Inflammatory macrophage (primary cell): Measurements from ENCODE around the gene PLEKHA5.
A peak's percentile ranks its signal among the peaks of the same experiment; 100 is the strongest.
"Not testable (repeated sequence)": the region's sequence is repeated elsewhere in the genome, so short reads cannot be mapped to it uniquely, and the experiment has no call there.

Experiments
- DNase-seq, 2 donors: peaks; one replicate each; pipeline ENCODE4 v3.0.0-alpha.2; 2020 to 2022

PLEKHA5 gene

DNA sequence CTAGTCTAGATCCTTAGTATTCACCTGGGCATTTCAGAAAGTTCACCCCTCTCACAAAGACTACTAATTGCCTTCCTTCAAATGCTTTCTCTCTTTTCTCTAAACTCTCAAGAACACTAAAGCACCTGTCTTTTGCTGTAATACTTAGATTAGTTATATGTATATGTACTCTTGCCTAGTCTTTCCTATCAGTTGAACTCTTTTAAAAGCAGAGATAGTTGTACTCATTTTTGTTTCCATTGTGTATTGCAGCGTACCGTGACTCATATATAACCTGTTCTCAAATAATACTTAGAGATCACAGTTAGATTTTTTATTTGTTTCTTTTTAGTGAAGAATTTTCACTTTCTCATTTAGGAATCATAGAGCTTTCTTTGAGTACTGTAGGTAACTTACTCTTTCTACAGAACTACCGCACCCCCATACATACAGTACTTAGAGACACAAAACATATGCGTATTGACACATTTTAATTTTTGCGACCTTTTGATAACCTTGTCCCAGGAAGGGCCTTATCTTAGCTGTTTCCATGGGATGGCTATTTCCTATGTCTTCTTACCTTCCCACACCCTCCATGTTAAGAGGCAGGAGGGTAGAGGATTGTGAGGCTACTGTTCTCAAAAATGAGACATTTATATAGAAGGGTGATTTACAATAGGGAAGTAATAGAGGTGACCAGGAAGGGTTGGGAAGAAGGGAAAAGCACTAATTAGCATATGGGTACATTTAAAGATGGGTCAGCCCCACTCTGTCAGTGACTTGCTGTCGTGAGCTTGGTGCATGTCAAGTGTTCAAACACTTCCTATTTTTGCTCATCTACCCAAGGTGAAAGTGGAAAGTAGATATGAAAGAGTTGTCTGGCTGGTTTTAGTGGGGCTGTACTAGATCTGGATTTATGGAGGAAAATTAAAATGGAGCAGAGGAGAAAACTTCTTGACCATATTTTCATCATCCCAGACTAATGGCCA lies 74.3 kb downstream of the PLEKHA5 start:
- no peak for DNase-seq

DNA sequence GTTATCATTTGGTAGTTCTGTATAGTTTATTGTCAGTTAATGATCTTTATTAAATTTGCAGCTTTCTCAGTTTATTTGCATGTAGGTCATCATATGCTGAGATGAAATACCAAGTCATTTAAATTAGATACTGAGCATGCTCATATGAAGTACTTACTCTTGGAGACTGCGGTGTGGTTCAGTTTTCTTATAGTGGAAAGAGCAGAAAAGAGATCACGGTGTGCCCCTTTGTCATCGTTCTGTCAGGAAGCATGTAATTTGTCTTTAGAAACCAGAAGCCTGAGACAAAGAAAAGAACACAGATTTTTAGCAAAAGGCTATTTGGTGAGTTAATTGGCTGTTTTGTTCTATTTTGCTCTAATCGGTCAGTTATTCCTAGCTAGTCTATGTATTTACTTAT lies 75.6 kb downstream of the PLEKHA5 start:
- no peak for DNase-seq

DNA sequence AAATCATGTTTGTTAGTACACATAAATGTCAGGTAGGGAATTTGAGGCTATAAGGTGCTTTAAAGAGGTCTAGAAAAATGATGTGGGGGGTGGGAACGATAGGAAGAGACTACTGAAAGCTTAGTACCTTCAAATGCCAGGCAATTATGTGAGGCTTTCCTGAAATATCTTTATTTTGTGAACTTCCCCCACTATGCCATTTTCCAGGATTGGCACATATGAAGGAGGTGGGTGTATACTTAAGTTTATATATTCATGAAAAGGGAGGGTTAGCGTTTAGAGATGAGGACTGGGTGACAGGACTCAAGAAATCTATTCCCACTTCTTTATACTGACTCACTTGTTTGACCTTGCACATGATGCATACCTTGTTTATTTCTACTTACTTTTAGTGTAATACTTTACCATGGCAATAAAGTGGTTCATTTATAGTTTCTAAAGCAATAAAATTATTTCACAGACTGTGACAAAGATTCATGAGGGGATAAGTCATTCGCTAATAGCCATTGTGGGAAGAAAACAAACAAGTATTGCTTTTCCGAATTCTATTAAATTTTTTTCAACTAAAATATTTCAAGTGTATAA lies 77.1 kb downstream of the PLEKHA5 start:
- no peak for DNase-seq

DNA sequence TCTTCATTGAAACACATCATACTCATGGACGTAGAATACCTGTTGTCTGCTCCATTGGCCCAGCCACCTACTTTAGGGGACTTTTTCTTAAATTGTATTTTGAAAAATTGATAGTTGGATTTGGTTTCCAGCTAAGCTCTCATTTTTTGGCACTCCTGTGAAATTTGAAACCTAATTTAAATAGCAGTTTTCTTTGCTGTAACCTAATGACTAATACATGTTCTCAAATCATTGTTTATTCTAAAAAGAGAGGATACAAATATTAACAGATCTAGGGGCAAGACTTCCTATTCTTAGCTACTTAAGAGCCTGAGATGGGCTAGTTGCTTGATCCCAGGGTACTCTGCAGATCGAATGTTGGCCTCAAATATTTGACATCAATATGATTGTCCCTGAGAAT lies 78.9 kb downstream of the PLEKHA5 start:
- no peak for DNase-seq

DNA sequence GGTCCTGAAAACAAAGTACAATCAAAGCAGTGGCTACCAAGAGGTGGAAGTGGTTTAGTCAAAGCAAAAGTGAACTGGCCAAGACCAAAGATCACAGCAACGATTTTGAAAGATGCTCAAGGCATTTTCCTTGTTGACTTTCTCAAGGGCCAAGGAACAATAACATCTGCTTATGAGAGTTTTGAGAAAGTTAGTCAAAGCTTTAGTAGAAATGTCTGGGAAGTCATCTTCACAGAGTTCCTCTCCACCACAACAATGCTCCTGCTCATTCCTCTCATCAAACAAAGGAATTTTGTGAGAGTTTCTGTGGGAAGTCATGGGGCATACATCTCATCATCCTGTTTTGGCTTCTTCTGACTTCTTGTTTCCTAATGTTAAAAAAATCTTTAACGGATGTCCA lies 80.1 kb downstream of the PLEKHA5 start:
- DNase-seq = no peak

DNA sequence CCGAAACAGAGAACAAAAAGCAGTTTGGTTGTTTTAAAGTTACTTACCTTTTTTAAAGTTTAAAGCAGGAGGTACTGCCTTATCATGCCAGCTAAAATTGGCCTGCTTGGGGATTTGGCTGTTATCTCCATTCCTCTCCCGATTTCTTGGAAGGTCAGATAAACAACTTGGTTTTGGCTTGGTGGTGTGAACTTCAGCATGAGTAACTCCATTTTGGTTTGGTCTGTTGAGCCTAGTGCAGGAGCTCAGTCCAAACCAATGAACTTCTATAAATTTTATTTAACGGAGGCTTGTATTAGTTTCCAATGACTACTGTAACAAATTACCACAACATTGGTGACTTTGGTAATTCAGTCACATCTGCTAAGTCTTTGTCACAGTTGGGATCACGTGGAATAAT lies 82.3 kb downstream of the PLEKHA5 start:
- DNase-seq = no peak

DNA sequence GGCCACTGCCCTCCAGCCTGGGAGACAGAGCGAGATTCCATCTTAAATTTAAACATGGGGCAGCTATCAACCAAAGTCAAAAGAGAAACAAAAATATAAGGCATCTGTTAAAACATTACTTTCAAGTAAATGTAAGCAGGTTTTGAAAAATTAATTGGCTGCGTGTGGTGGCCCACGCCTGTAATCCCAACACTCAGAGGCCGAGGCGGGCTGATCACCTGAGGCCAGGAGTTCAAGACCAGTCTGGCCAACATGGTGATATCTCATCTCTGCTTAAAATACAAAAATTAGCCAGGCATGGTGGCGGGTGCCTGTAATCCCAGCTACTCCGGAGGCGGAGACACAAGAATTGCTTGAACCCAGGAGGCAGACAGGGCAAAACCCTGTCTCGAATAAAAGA lies 82.7 kb downstream of the PLEKHA5 start:
- DNase-seq = no peak

DNA sequence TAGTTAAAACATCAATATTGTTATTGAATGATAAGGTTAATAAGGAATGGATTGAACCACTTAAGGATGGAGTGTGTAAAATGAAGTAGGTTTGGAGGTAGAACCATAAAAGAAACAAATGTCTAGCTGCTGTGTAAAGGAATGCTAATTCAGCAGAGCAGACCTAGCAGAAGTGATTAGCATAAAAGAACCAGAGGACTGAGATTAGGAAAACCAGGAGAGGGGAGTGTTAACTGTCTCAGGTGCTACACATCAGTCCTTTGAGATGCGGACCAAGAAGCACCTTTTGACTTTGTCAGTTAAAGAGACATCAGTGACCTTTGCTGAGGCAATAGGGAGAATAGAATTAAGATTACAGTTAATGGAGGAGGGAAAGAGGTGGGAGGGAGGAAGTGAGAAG lies 84.5 kb downstream of the PLEKHA5 start:
- no peak for DNase-seq

DNA sequence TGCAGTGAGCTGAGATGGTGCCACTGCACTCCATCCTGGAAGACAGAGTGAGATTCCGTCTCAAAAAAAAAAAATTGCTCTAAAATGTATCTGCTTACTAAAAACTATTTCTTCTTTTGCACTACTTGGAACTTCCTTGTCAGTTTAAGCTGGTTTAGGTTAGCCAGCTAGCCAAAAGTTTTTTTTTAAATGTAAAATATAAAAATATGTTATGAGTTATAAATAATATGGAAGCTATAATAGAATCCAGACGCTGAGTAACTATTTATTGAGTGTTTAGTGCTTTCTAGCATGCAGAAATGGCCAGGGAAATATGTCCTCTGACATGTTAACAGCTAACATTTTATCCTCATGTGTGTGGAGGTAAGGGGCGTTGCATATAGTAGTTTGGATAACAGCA lies 85.6 kb downstream of the PLEKHA5 start:
- DNase-seq = no peak

DNA sequence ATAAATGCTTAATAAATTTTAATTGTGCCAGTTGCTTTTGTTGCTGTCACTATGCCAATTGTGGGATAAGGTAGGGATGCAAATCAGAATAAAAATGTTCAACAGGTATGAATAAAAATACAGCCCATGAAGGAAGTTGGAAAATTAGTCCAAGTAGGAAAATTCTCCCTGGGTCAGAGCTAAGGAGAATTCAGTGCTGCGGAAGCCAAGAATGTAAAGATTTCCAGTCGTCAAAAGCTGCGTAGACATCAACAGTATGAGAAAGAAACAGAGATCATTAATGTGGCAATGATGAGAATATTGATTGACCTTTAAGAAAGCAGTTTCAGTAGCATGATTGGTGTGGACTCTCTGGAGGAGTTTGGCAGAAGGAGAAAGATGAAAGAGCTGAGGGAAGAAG lies 87.9 kb downstream of the PLEKHA5 start:
- no peak for DNase-seq

DNA sequence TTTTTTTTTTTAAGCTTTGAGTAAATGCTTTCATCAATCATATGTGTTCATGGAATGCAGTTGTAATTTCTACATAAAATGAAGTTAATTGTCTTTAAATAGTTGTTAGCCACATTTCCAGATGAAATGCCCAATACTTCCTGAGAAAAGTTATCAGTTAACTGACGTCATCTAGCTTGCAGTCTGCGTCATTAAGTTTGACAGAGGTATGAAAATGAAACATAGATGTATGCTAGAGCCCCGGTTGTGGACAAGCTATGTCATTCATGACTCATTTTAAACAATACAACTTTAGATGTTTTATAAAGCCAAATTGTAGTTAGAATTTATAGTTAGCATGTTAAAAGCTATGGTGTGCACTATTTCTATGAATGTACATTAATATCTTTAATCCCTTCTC lies 90.7 kb downstream of the PLEKHA5 start:
- no peak for DNase-seq

DNA sequence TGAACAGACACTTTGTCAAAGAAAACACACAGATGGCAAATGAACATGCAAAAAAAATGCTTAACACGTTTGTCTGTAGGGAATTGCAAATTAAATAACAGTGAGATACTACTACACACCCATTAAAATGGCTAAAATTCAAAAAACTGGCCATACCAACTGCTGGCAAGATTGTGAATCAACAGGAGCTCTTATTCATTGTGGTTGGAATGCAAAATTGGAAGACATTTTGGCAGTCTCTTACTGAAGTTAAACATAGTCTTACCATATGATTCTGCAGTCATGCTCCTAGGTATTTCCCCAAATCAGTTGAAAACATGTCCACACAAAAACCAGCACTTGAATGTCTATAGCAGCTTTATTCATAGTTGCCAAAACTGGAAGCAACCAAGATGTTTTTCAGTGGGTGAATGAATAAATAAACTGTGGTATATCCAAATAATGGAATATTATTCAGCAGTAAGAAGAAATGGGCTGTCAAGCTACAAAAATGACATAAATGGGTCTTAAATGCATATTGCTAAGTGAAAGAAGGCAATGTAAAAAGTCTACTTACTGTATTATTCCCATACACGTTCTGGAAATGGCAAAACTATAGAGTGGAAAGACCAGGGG lies 91.4 kb downstream of the PLEKHA5 start:
- DNase-seq = no peak

DNA sequence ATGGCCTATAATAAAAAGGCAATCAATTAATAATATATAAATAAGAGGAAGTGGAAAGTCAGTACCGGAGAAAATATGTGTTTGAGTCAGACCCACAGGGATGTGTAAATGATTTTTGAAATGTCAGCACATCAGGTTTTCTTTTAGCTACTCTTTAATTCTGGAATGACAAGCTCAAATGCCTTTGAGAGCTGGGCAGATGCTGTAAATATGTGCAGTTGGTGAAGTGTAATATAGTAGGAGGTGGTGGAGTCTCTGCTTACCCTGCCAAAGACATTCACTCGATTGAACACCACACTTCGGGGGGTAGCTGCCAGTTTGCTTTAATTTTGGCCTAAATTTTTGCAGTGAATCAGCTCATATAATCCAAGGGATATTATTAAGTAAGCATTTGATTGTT lies 93.0 kb downstream of the PLEKHA5 start:
- no peak for DNase-seq

DNA sequence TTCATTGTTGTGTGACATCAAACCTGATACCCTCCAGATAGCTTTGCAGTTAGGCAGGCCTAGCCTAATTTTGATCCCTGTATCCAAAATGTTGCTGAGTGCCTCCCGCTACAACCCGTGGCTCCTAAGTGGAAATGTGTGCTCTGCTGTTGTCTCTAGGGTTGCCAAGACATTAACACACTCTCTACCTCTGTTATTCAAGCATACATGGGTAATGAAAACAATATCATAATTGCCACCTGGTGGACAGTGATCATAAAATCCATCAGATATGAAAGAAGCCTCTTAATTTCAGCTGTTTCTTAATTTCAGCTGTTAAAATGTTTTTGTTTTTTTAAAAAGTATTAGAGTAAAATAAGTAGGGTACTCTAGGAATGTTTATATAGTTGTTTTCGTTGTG lies 93.5 kb downstream of the PLEKHA5 start:
- peak in 1 of 2 donors; percentile 10 for DNase-seq

DNA sequence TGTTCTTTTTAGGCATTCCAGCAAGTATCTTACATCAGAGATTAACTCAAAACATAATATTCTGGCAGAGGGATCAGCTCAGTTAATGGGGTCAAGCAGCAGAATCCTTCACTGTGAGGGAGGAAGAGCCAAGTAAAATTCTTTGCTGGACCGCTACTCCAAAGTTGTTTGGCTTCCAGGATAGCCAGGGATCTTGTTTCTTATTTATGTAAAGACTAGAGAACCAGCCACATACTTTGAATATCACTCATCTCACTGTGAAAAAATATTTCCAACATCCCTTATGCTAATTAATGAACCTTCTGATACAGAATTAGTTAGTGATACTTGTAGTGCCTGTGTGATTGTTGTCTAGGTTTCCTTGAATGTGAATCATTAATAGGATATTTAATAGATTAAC lies 94.2 kb downstream of the PLEKHA5 start:
- DNase-seq = no peak

DNA sequence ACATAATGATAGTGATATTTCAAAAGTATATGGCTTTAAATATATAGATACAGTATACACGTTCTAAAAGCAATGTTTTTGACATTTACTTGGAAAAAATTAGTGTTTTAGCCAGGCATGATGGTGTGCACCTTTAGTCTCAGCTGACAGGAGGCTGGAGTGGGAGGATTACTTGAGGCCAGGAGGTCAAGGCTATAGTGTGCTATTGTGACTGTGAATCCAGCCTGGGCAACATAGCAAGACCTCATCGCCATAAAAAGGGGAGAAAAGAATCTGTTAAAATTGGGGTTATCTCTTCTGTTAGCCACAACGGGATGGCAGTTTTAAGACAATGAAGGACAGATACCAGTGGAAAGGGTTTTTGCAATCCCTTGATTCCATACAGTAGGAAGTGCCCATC lies 95.2 kb downstream of the PLEKHA5 start:
- no peak for DNase-seq

DNA sequence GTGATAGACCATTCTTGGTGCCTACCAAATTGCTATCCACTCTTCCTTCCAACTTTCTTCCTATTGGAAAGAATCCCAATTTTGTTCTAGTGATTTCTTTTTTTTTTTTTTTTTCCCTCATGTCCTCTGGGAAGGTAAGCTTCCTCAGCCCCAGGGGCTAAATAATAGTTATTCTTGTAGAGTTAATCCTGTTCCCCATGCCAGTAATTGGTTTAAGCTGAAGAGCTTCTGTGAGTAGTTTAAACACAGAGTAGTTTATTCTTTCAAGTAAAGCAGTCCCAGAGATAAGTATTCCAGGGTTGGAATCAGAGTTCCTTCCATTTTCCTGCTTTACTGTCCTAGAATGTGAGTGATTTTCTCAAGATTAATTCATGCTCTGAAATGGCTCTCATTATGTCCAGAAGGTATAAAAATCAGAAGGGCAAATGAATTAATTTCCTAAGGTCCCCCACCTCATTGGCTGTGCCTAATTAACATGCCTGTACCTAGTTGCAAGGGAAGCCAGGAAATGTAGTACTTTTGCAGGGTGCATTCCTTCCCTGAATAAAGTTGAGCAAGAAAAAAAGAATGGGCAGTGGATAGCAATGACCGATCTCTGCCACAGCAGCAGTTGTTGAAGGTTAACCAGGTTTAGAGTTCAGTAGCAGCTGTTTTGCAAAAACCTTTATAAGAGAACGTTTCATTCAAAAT lies 97.8 kb downstream of the PLEKHA5 start:
- DNase-seq = no peak

DNA sequence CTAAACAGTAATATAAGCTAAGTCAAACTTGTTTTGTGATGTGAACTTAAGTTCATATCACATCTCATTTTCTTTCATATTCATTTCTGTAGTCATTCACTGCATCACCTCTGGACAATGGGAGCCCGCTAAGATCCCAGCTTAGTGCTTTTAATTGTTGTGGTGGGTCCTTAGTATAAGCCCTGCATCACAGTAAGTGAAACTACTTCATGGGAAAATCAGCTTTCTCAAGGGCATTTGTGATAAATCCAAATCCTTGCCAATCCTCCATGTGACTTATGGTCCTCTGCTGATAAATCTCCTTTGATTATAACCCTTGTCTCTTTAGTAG lies 98.3 kb downstream of the PLEKHA5 start:
- no peak for DNase-seq

DNA sequence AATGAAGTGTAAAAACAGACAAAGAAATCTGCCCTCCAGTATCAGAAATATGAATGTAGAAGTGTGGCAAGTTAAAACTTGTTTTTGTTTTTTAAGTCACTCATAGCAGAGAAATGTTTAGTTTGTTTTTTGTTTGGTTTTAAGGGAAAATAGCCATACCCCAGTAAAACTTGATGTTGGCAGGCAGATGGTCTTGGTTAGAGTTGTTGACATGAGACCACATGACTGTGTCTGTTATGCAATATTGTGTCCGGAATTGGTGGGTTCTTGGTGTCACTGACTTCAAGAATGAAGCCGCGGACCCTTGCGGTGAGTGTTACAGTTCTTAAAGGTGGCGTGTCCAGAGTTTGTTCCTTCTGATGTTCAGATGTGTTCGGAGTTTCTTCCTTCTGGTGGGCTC lies 99.5 kb downstream of the PLEKHA5 start:
- DNase-seq = not testable (repeated sequence)

DNA sequence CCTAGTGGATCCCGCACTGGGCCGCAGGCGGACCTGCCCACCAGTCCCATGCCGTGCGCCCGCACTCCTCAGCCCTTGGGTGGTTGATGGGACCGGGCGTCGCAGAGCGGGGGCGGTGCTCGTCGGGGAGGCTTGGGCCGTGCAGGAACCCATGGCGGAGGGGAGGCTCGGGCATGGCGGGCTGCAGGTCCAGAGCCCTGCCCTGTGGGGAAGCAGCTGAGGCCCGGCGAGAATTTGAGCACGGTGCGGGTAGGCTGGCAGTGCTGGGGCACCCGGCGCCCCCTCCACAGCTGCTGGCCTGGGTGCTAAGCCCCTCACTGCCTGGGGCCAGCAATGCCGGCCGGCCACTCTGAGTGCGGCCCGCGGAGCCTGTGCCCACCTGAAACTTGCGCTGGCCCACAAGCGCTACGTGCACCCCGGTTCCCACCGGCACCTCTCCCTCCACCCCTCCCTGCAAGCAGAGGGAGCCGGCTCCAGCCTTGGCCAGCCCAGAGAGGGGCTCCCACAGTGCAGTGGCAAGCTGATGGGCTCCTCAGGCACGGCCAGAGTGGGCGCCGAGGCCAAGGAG lies 100.8 kb downstream of the PLEKHA5 start:
- DNase-seq = no peak

DNA sequence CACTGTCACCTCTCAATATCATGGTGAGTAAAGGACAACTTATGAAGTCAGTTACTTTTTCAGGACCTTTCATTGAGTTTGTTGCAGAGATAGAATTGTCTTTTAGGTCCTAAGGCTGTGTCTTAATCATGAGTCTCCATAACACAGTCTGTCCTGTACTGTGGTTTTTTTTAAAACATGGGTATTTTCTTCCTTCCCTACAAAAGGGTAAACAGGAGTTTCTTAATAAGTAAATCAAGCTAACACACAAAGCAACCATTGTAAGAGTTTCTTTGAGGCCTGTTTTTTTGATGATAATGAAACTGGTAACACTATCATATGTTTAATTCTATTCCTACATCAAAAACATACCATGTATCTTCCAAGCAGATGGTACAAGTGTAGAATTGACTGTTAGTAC lies 101.4 kb downstream of the PLEKHA5 start:
- no peak for DNase-seq

DNA sequence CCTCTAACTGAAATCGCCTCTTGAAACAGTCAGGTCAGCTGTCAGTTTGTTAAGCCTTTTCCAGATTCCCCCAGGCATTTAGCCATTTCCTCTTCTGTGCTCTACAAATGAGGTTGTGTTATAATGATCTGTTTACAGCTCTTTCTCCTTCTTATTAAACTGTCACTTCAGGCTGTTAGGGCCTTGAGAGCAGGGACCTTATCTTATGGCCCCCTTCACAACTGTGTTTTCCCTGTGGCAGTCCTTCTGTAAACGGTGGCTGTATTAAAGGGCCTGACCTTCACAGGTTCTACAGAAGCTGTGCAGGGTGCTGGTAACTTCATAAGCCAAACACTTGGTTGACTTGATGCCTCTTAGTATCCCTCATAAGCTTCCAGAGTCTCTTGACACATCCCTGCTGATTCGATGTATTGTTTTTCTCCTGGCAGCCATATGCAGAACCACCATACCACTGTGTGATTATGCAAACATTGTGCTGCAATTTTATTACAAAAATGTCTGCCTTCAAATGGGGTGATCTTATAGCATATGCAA lies 104.7 kb downstream of the PLEKHA5 start:
- peak; percentile 39 to 67 for DNase-seq
